Liver (tissue), 3 donors: ENCODE data around the gene PROSER3.

Source experiments
- ATF3 ChIP-seq: IDR thresholded peaks from 2 replicates; pipeline ENCODE4 v1.6.1; 2016; ENCODE audit warnings: antibody characterized with exemption
- CTCF ChIP-seq: fragments of 150-350 bp; IDR thresholded peaks from 2 replicates; pipeline ENCODE4 v1.5.1; 2017; ENCODE audit warnings: improper control_type of control experiment, low read depth, low read length; ENCODE audit not compliant: missing input control
- JUND ChIP-seq, 2 donors: IDR thresholded peaks; 2 replicates each; pipeline ENCODE4 v1.6.1; 2016; ENCODE audit warnings: antibody characterized with exemption in 2 of 2
- RAD21 ChIP-seq, 2 donors: IDR thresholded peaks; 2 replicates each; pipeline ENCODE4 v1.6.1; 2016; ENCODE audit warnings: antibody characterized with exemption in 2 of 2, mild to moderate bottlenecking in 2 of 2
- REST ChIP-seq: IDR thresholded peaks from 2 replicates; pipeline ENCODE4 v1.6.1; 2016; ENCODE audit warnings: antibody characterized with exemption, mild to moderate bottlenecking
- YY1 ChIP-seq: IDR thresholded peaks from 2 replicates; pipeline ENCODE4 v1.6.1; 2016; ENCODE audit warnings: antibody characterized with exemption, mild to moderate bottlenecking
- donor health status: healthy.
- donor health status: healthy.

GRCh38 chr19:35745328-35746086, 12.5 kb upstream of the PROSER3 start, which contains the start of the genes PSENEN and U2AF1L4:
- TF ChIP-seq REST, result peak; percentile 11
- TF ChIP-seq CTCF, result no peak
- TF ChIP-seq RAD21 (IDR thresholded peaks at IDR 0.05), result no peak
- peak; percentile 97 for TF ChIP-seq YY1
- TF ChIP-seq JUND (IDR thresholded peaks at IDR 0.05), result no peak
- TF ChIP-seq ATF3, result peak; percentile 3
